ENCODE measurements around the gene ANKRD42. TPM values are rescaled to one million over a fixed set of nuclear protein-coding genes. Genes with fewer than 3 reads are reported as not detected.
"Not testable (repeated sequence)": the region's sequence is repeated elsewhere in the genome, so short reads cannot be mapped to it uniquely, and the experiment has no call there.

ANKRD42 gene
- total RNA-seq, 3 donors from 2014 or later (not counting 1 experiment from before 2014, with no cell fraction given), result 10.4 to 13.3 (median 11.6) TPM

DNA sequence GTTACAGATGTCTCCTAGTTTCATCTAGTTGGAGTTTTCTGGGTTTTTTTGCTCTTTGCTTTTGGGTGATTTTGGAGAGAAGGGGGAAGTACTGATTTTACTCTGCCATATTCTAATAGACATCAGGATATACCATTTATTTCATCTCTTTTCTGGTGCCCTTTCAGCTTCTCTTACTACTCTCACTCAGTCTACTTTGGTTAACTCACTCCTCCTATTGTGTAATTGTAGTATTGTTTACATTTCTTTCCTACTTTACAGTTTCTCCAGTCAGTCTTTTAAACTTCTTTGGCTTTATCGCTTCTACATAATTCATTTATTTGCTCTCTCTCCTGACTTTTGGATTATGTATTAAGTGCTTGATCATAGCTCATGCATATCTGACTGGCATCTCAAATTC lies 6.5 kb downstream of the ANKRD42 start:
- DNase-seq, result no peak
- H3K4me3 ChIP-seq (ENCODE audit: low read length), result no peak overlapping the region
- H3K36me3 Mint-ChIP-seq, result peaks cover 8% of the 10 kb centered on the region

DNA sequence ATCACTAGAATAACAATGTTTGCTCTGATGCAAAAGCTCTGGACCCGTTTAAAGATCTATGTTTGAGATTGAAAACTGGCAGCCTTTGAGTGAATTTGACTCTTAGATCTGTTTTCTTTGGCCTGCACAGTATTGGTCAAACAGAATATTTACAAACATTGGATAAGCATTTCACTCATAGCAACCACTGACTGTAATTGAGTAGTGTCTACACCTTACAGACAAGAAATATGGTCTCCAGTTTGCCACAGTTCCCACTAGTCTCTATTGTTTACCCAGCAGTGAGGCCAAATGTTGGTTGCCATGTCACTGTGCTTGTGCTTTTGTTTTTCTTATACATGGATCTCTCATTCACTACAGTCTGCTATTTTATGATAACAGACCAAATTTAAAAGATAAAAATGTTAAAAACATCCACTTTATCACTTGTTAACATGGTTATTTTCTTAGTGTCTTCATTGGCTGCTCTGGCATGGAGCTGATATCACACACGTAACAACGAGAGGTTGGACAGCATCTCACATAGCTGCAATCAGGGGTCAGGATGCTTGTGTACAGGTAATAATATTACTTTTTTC lies 12.2 kb downstream of the ANKRD42 start:
- Histone ChIP-seq H3K9me3 (ENCODE audit: control insufficient read depth, insufficient read depth, low read length) (no peaks in the 10 kb centered on the region), H3K4me3 (ENCODE audit: low read length) (no peak overlapping the region), H3K4me1 (ENCODE audit: control insufficient read depth, insufficient read depth, low read length) (no peaks in the 10 kb centered on the region), H3K27me3 (ENCODE audit: control insufficient read depth, insufficient read depth, low read length) (no peaks in the 10 kb centered on the region), H3K36me3 (ENCODE audit: control insufficient read depth, insufficient read depth, low read length) (peaks cover 17% of the 10 kb centered on the region), H3K27ac (ENCODE audit: low read length) (no peak overlapping the region)
- DNase-seq (no peak), ATAC-seq (no peak)
- Mint-ChIP-seq H3K36me3 (peaks cover 8% of the 10 kb centered on the region), H3K9me3 (no peaks in the 10 kb centered on the region), H3K27me3 (ENCODE audit: low read depth in 2 of 2) (no peaks in the 10 kb centered on the region), H3K27ac (no peak overlapping the region), H3K4me3 (no peak overlapping the region), H3K4me1 (no peaks in the 10 kb centered on the region)
- intact Hi-C loops (cut with micrococcal nuclease), result no loop called here
- TF ChIP-seq, protein P1, sequence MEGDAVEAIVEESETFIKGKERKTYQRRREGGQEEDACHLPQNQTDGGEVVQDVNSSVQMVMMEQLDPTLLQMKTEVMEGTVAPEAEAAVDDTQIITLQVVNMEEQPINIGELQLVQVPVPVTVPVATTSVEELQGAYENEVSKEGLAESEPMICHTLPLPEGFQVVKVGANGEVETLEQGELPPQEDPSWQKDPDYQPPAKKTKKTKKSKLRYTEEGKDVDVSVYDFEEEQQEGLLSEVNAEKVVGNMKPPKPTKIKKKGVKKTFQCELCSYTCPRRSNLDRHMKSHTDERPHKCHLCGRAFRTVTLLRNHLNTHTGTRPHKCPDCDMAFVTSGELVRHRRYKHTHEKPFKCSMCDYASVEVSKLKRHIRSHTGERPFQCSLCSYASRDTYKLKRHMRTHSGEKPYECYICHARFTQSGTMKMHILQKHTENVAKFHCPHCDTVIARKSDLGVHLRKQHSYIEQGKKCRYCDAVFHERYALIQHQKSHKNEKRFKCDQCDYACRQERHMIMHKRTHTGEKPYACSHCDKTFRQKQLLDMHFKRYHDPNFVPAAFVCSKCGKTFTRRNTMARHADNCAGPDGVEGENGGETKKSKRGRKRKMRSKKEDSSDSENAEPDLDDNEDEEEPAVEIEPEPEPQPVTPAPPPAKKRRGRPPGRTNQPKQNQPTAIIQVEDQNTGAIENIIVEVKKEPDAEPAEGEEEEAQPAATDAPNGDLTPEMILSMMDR (IDR thresholded peaks at IDR 0.05), result no peak
- WGBS (ENCODE audit: insufficient coverage), result 96% methylated on average over 3 of the region's 3 CpGs

More for the DNA sequence above, 6.5 kb downstream of the ANKRD42 start:
- Histone ChIP-seq H3K27ac (ENCODE audit: low read length) (no peak overlapping the region), H3K27me3 (ENCODE audit: control insufficient read depth, insufficient read depth, low read length) (no peaks in the 10 kb centered on the region), H3K36me3 (ENCODE audit: control insufficient read depth, insufficient read depth, low read length) (peaks cover 8% of the 10 kb centered on the region), H3K4me1 (ENCODE audit: control insufficient read depth, insufficient read depth, low read length) (no peaks in the 10 kb centered on the region), H3K9me3 (ENCODE audit: control insufficient read depth, insufficient read depth, low read length) (no peaks in the 10 kb centered on the region)
- Mint-ChIP-seq H3K27ac (no peak overlapping the region), H3K27me3 (ENCODE audit: low read depth in 2 of 2) (no peaks in the 10 kb centered on the region), H3K4me1 (peaks cover 21 to 22% of the 10 kb centered on the region in 2 donors), H3K9me3 (no peaks in the 10 kb centered on the region), H3K4me3 (no peak overlapping the region)
- ATAC-seq, result no peak
- intact Hi-C loops (cut with micrococcal nuclease), result no loop called here
- TF ChIP-seq, protein P1 (IDR thresholded peaks at IDR 0.05), result no peak
- no CpG with 5 or more reads among the region's 1 CpG for WGBS (ENCODE audit: insufficient coverage)

- intact Hi-C loops (cut with micrococcal nuclease), result no loop called here
- no peaks in the 10 kb centered on the region for H3K9me3 Mint-ChIP-seq
- Histone ChIP-seq H3K36me3 (ENCODE audit: control insufficient read depth, insufficient read depth, low read length) (peaks cover 16% of the 10 kb centered on the region), H3K27ac (ENCODE audit: low read length) (no peak overlapping the region), H3K4me3 (ENCODE audit: low read length) (no peak overlapping the region), H3K9me3 (ENCODE audit: control insufficient read depth, insufficient read depth, low read length) (no peaks in the 10 kb centered on the region), H3K27me3 (ENCODE audit: control insufficient read depth, insufficient read depth, low read length) (no peaks in the 10 kb centered on the region), H3K4me1 (ENCODE audit: control insufficient read depth, insufficient read depth, low read length) (no peaks in the 10 kb centered on the region)
- no peak overlapping the region for H3K27ac Mint-ChIP-seq
- TF ChIP-seq, protein P1 (IDR thresholded peaks at IDR 0.05), result no peak
- no CpG with 5 or more reads among the region's 1 CpG for WGBS (ENCODE audit: insufficient coverage)
- no peak for DNase-seq
- ATAC-seq, result no peak
- no peaks in the 10 kb centered on the region for H3K27me3 Mint-ChIP-seq (ENCODE audit: low read depth in 2 of 2)
- no peaks in the 10 kb centered on the region for H3K4me1 Mint-ChIP-seq
- no peak overlapping the region for H3K4me3 Mint-ChIP-seq
- peaks cover 8% of the 10 kb centered on the region for H3K36me3 Mint-ChIP-seq
Measured at GRCh38 chr11:83206221-83206620, 12.7 kb downstream of the ANKRD42 start.

DNA sequence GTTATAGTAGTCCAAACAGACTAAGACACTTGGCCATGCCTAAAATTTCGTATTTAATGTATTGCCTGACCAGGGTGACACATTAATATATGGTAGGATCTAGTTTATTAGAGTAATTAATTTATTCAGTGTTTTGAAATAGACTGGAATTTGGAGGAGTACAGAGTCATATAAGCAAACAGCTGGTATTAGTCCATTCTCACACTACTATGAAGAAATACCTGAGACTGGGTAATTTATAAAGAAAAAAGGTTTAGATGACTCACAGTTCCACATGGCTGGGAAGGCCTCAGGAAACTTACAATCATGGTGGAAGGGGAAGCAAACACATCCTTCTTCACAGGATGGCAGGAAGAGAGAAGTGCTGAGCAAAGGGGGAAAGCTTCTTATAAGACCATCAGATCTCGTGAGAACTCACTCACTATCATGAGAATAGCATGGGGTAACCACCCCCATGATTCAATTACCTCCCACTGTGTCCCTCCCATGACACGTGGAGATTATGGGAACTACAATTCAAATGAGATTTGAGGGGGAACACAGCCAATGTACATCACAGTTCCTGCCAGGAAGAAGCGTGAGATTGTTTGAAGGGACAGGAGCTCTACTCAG lies 13.4 kb downstream of the ANKRD42 start:
- H3K4me3 Mint-ChIP-seq; H3K36me3 Mint-ChIP-seq; DNase-seq; H3K4me1 Mint-ChIP-seq; H3K27ac Mint-ChIP-seq; H3K9me3 ChIP-seq (ENCODE audit: control insufficient read depth, insufficient read depth, low read length); H3K4me1 ChIP-seq (ENCODE audit: control insufficient read depth, insufficient read depth, low read length); H3K27me3 Mint-ChIP-seq (ENCODE audit: low read depth in 2 of 2); intact Hi-C loops (cut with micrococcal nuclease); H3K4me3 ChIP-seq (ENCODE audit: low read length); H3K27me3 ChIP-seq (ENCODE audit: control insufficient read depth, insufficient read depth, low read length); ATAC-seq; H3K27ac ChIP-seq (ENCODE audit: low read length); H3K9me3 Mint-ChIP-seq: not testable (repeated sequence)
- H3K36me3 ChIP-seq (ENCODE audit: control insufficient read depth, insufficient read depth, low read length), result peaks cover 19% of the 10 kb centered on the region
- 72% methylated on average over 3 of the region's 4 CpGs for WGBS (ENCODE audit: insufficient coverage)

All from natural killer cell (primary cell).